ENCODE data around the gene ZFP92.

GRCh38 chrX:153372949-153373348, 38.3 kb upstream of the ZFP92 start:
- TF ChIP-seq REST (IDR thresholded peaks at IDR 0.05; ENCODE audit: insufficient read depth in 1 of 2, low read depth in 2 of 2, low read length in 2 of 2) (no peak), SIN3A (IDR thresholded peaks at IDR 0.05; ENCODE audit: borderline replicate concordance, insufficient read depth, low read length) (no peak), TAF1 (IDR thresholded peaks at IDR 0.05; ENCODE audit: borderline replicate concordance, insufficient read depth, low read length) (no peak)

Measured in PFSK-1 (cell line).